HTERT RPE-1 (cell line): ENCODE results near the gene C18orf54.
"Not testable (repeated sequence)": the region's sequence is repeated elsewhere in the genome, so short reads cannot be mapped to it uniquely, and the experiment has no call there.

Experiments
- in situ Hi-C: fragments of 300-500 bp; cut with MboI; formaldehyde crosslinking; loops from 4 replicates; pipeline ENCODE4 v1.14.3; 2020; ENCODE audit warnings: low sequenced_read_pairs

Gene C18orf54

DNA sequence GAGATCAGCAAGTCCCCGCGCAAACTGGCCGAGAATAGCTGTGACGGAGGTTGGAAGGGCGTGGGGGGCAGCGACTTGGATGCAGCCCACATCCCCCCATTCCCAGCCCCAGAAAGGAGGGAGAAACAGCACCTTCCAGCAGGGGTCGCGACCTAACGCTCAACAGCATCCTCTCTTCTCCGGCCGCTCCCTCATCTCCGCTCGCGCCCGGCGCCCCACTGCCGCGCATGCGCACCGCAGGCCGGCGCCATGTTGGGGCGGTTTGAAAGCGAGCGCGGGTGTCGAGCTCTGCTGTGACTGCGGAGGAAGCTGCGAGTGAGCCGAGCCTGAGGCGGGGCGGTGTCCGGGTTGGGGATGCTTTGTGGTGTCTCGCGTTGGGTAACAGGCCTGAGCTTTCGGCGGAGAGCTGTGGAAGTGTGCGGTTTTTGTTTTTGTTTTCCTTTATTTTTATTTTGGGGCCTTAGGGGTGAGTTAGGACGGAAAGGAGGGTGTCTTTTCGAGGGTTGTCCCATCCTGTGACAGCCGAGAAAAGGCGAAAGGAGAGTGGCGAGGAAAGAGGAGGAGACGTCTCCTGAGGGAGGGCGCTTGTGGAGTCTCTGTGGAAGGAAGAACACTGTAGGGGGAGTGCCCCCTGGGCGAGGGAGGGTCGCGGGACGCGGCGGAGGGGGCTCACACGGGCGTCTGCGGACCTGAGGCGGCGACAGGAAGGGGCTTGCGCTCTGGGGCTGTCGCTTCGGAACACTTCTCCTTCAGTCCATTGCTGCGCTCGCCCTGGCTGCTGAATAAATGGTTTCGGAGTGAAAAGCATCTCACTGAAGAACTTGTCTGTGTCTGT lies at the start of gene C18orf54, which contains the start of gene STARD6:
Gene C18orf54 (plus strand): TSS at position 247 of the 835 bp plus-strand sequence. CDS start 2,667 bp downstream, outside the sequence.
Gene STARD6 (minus strand): TSS at position 199 of the 835 bp plus-strand sequence. CDS start 3,285 bp downstream, outside the sequence.
- in situ Hi-C loops: no loop called here

- in situ Hi-C loops: not testable (repeated sequence)
These were observed 48.1 kb upstream of the C18orf54 start for GRCh38 chr18:54309564-54309963.

- in situ Hi-C loops: no loop called here
These were observed 41.5 kb upstream of the C18orf54 start for GRCh38 chr18:54316071-54316820.

DNA sequence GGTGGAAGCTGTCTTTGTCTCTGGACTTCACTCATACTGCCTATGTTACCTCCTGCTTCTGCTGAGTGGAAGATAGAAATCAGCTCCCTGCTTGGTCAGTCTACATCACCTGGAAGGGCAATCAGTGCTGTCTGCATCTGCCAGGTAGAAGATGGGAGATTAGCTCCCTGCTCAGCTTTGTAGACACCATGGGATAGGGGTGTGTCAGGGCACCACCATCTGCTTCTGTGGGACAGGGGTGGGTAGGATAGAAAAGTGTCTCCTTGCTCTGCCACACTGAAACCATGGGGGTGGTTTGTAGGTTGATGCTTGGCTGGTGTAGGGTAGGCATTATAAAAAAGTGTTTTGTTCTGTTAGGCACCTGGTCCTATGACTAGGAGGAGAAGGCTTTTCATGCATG lies 34.1 kb upstream of the C18orf54 start:
- in situ Hi-C loops: no loop called here

DNA sequence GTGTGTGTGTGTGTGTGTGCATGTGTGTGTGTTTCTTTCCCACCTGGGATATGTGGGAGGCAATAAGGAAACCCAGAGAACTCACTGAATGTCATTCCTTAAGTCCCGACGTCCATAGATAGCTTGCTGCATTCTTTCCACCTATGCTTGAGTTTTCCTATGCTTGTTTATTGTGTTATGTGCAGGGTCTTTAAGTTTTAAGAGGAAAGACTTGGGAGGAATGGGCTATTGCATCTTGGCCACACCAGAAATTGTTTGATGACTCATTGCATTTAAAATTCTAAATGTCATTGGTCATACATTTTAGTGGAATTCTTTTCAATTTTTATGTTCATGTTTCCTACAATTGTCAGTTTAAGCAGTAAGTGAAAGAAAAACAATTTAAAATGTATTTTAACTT lies 33.7 kb upstream of the C18orf54 start:
- in situ Hi-C loops: no loop called here

DNA sequence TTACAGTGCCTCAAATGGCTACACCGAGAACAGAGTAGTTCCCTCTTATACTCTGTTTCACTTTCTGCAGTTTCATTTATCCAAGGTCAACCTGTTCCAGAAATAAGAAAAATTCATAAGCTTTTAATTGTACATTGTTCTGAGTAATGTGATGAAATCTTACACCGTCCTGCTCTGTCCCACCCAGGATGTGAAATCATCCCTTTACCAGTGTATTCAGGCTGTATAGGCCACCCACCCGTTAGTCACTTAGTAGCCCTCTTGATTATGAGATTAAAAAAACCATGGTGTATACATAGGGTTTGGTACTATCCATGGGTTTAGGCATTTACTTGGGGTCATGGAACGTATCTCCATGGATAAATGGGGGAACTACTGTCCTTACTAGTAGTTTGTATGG lies 29.9 kb upstream of the C18orf54 start:
- in situ Hi-C loops: no loop called here

GRCh38 chr18:54329787-54330186 lies 27.9 kb upstream of the C18orf54 start:
- in situ Hi-C loops: no loop called here

DNA sequence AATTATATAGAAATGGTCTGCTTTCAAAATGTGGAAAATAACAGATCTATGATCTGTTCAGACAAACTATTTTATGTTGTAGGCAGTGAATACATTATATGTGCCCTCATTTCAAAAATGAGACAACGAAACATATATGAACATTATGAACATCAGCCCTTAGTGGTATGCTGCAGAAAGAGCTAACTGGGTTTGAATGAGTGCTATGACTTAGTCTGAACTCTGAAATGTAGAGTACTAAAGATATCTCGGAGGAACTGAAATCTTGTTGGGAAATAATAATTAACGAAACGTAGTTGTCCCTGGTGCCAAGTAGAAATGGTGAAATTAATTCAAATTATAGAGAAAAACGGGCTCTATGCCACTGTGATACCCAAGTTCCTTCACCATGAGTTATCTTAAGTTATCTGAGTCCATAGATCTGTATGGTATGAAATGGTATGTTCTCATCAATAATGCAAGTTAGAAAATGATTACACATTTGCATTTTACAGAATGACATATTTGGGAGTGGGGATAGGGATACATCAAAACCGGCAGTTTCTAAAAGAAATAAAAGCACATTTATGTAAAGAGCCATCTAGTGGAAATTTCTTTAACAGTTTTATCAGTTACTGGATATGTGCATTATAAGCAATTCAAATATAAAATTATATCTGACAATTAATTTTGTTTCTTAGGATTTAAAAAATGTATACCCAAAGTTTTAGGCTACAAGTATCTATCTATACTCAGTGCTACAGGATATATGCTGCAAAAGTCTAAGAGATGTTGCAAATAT lies 26.7 kb upstream of the C18orf54 start:
- in situ Hi-C loops: no loop called here

DNA sequence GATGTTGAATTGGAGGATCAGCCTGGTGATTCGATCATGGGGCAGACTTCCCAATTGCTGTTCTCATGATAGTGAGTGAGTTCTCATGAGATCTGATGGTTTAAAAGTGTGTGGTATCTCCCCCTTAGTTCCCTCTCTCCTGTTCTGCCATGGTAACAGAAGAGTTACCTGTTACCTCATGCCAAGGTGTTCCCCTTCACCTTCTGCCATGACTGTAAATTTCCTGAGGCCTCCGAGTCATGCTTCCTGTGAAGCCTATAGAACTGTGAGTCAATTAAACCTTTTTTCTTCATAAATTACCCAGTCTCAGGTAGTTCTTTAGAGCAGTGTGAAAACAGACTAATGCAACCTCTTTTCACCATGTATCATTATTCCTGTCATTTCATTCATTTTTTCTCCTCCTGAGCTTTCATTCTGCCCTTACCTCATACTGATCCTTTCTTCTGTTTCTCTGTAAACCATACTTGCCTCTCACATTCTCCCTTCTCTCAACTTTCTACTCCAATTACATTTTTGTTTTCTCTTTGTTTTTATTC lies 22.0 kb upstream of the C18orf54 start:
- in situ Hi-C loops: no loop called here

DNA sequence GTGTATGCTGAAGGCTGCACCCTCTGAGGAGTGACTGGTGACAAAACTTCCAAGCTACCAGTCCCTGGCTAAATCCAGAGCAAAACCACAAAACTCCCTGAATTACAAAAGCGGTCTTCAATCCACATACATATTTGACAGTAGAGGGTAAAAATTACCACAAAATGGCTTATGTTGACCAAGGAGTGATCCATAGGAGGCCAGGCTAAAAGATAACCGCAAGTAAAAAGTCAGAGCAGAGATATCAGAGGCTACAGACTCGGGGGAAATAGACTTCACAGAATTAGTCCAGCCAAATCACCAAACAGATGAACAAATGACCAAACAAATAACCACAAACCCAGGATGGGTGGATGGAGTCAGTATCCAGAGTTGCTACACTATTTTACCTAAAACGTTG lies 19.5 kb upstream of the C18orf54 start:
- in situ Hi-C loops: no loop called here

DNA sequence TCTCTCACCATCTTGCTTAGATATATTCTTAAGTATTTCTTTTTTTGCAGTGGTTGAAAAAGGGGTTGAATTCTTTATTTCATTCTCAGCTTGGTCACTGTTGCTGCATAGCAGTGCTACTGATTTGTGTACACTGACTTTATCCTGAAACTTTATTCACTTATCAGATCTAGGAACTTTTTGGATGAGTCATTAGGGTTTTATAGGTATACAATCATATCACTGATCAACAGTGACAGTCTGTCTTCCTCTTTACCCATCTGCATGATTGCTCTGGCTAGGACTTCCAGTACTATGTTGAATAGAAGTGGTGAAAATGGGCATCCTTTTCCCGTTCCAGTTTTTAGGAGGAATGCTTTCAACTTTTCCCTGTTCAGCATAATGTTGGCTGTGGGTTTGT lies 6.5 kb upstream of the C18orf54 start:
- in situ Hi-C loops: no loop called here

DNA sequence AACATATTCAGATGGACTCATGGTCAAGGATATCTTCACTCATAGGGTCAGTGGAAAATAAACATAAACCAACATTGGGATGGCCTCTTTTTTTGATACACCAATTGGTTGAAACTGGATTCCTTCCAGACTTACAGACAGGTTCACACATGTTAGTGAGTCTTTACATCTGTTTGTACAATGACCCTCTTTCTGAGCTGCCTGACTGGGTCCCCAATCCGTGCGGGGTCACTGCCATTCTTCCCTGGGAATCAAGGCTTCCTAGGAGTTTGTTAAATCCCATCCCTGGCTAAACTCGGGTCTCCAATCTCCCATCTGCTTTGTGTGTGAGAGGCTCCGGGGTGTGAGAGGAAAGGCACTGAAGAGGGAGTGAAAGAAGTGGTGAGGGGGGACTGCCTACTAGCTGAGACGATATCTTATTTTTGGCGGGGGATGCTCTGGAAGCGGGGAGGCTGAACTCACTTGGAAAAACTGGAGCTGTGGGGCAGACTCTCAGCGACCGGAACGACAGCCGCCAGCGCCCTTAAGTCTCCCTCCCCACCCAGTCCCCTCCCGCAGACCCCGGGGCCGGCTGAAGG lies 535 bp upstream of the C18orf54 start:
- in situ Hi-C loops: no loop called here

DNA sequence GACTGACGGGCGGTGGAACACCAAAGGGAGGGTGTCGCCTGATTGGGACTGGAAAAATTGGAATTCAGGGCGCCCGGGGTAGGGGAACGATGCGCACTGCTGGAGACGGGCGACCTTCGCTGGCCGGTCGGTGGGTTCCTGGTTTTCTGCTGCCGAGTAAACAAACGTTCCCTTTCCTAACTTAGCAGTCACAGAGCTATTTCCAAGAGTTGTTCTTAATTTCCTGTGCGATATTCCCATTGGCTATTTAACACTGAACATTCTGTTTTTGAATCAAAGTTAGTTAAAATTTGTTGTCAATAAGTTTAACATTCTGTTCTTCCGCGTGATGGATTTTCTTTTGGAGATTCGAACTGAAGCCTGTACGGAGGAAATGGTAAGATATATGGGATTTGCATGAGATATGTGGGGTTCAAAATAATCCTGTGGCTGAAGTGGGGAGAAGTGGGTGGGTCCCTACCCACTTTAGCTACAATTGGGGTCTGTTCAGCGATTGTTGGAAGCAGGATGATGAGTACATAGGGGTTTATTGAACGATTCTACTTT lies 862 bp downstream of the C18orf54 start:
- in situ Hi-C loops: no loop called here

DNA sequence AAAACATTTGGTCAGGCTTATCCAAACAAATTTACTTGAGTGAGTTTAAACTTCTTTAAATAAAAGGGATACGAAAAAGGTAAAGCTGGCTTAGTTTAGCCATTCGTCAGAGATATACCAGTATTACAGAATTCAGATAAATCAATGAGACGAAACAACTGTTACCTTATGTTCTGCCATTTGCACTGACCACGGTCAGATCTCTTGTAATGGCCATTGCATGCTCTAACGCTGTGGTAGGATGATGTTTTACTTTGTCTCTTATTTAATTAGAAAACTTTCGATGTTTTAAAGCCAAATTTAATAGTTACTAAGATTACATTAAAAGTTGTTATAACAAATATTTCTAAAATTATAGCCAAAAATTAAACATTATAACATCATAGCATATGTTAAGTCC lies 1.5 kb downstream of the C18orf54 start:
- in situ Hi-C loops: no loop called here

DNA sequence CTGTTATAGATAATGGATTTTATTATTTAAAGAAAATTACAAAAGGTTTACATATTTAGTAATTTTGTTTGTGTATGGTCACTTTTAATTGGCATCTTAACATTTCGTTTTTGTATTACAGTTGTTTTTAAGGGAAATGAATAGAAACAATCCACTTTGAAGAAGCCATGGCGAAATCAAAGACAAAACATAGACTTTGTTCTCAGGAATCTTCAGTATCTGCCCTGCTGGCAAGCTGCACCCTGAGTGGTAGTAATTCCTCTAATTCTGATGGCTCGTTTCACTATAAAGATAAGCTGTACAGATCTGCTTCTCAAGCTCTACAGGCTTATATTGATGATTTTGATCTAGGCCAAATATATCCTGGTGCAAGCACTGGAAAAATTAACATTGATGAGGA lies 2.7 kb downstream of the C18orf54 start:
- in situ Hi-C loops: no loop called here

DNA sequence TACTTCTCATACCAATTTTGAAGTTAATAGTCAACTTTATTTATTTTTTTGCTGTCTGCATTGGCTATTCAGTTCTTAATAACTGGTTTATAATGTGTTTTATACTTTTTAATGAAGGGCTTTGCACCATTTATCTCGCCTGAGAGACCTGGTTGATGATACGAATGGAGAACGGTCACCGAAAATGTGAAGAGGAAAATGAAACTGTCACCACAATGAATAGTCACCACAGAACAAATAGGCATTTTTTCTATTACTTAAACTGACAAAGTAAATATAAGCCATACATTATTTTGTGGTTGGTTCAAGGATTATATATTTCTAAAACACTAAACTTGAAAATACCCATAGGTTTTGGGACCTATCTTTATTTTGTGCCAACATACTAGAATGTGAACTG lies 20.4 kb downstream of the C18orf54 start:
- in situ Hi-C loops: no loop called here

DNA sequence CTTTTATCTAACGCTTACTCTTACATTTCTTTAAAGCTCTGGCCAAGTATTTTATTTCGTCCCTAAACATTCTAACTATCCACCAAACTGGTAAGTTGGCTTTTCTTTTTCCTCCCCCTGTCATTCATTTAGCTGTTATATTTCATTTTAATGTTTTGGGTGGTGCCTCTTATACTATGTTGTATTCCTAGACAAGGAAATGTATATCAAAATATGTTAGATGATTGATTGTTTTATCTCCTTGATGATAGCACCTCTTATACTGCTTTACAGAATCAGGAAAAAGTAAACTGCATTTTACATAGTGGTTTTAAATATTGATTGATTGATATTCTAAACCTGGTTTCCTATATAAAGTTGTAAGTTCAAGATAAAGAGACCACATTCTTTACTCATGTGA lies 23.9 kb downstream of the C18orf54 start:
- in situ Hi-C loops: no loop called here

GRCh38 chr18:54382076-54382475 lies 24.4 kb downstream of the C18orf54 start:
- in situ Hi-C loops: no loop called here

- in situ Hi-C loops: no loop called here
These were observed 25.1 kb downstream of the C18orf54 start for GRCh38 chr18:54382733-54383252.

DNA sequence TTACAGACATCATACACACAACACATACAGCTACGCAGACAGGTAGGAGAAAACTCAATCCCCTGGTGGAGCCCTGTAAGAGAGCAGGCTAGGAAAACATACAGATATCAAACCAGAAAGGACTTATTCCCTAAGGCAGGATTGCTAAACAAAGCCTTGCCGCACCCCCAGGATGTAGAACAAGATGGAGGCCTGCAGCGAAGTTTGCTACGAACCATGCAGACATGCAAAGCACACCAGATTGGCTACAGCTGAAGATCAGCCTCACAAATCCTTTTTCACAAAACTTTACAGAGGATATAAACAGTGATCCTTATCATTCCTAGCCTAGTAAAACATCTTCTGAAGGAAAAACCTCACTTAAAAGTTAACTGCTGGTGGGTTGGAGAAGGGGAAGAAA lies 28.3 kb downstream of the C18orf54 start:
- in situ Hi-C loops: no loop called here
